IMR-90 (cell line): ENCODE data around the gene SLC22A16. TPM values are rescaled to one million over a fixed set of nuclear protein-coding genes. Genes with fewer than 3 reads are reported as not detected.

Source experiments
- ATAC-seq: fragments of 200-7000 bp; cut with Tn5 transposase; 2 replicates; pipeline ENCODE4 v1.9.1; 2020; ENCODE audit warnings: low read depth, mild to moderate bottlenecking, moderate library complexity
- BruUV-seq: library from RNA; stranded (reverse); fragments of 400-500 nt; replicated peaks from 2 replicates; lab custom pipeline; 2021; lab: Mats Ljungman, UMichigan
- CTCF ChIA-PET: fragments of 300-600 bp; formaldehyde crosslinking; extraction: SDS; loops from one replicate; lab custom pipeline; 2021; ENCODE audit warnings: antibody characterized with exemption; lab: Yijun Ruan, JAX
- POLR2A ChIA-PET: fragments of 300-600 bp; sonication (Branson Sonifier 250); formaldehyde crosslinking; loops from one replicate; lab custom pipeline; 2022; ENCODE audit warnings: antibody characterized with exemption; ENCODE audit not compliant: unreplicated experiment; lab: Charles Lee
- DNase-seq: peaks from one replicate; pipeline ENCODE4 v3.0.0; 2013
- H2AFZ ChIP-seq: replicated peaks from 2 replicates; pipeline ENCODE3; 2013; ENCODE audit warnings: low read length, mild to moderate bottlenecking; ENCODE audit not compliant: poor library complexity
- H2AK5ac ChIP-seq: 2 replicates; pipeline ENCODE4 v1.6.1; 2013; ENCODE audit warnings: low read depth, low read length, inconsistent platforms
- H2AK9ac ChIP-seq: replicated peaks from 2 replicates; pipeline ENCODE3; 2013; ENCODE audit warnings: mild to moderate bottlenecking, low read depth, low read length, moderate library complexity; ENCODE audit not compliant: poor library complexity
- H2BK120ac ChIP-seq: 2 replicates; pipeline ENCODE4 v1.6.1; 2013; ENCODE audit warnings: low read depth, low read length, inconsistent platforms
- H2BK15ac ChIP-seq: 3 replicates; pipeline ENCODE4 v1.6.1; 2013; ENCODE audit warnings: low read depth, low read length, inconsistent platforms
- H2BK20ac ChIP-seq: 2 replicates; pipeline ENCODE4 v1.6.1; 2013; ENCODE audit warnings: low read depth, mild to moderate bottlenecking, inconsistent platforms, low read length, moderate library complexity
- H2BK5ac ChIP-seq: 2 replicates; pipeline ENCODE4 v1.6.1; 2013; ENCODE audit warnings: mild to moderate bottlenecking, low read depth, low read length, inconsistent platforms; ENCODE audit not compliant: poor library complexity, severe bottlenecking
- H3K14ac ChIP-seq: replicated peaks from 2 replicates; pipeline ENCODE4 v1.6.1; 2013; ENCODE audit warnings: low read depth, low read length, inconsistent platforms
- H3K18ac ChIP-seq: 2 replicates; pipeline ENCODE4 v1.6.1; 2013; ENCODE audit warnings: low read depth, low read length, control low read depth
- H3K23ac ChIP-seq: 2 replicates; pipeline ENCODE4 v1.6.1; 2013; ENCODE audit warnings: low read depth, low read length, inconsistent platforms
- H3K27ac ChIP-seq: 2 replicates; pipeline ENCODE4 v1.5.1; 2013; ENCODE audit warnings: mild to moderate bottlenecking, control low read depth, low read length; ENCODE audit not compliant: insufficient read depth
- H3K27me3 ChIP-seq: 2 replicates; pipeline ENCODE4 v1.6.1; 2013; ENCODE audit warnings: low read length; ENCODE audit not compliant: control insufficient read depth, insufficient read depth
- H3K36me3 ChIP-seq: 2 replicates; pipeline ENCODE4 v1.6.1; 2013; ENCODE audit warnings: low read length, mixed read lengths; ENCODE audit not compliant: control insufficient read depth, insufficient read depth
- H3K4ac ChIP-seq: 2 replicates; pipeline ENCODE4 v1.6.1; 2013; ENCODE audit warnings: low read depth, low read length, inconsistent platforms
- H3K4me1 ChIP-seq: 2 replicates; pipeline ENCODE4 v1.6.1; 2013; ENCODE audit warnings: low read length, mixed read lengths; ENCODE audit not compliant: control insufficient read depth, insufficient read depth
- H3K4me2 ChIP-seq: 2 replicates; pipeline ENCODE4 v1.6.1; 2013; ENCODE audit warnings: low read depth, mild to moderate bottlenecking, control low read depth, low read length, moderate library complexity
- H3K4me3 ChIP-seq: 2 replicates; pipeline ENCODE4 v1.5.1; 2013; ENCODE audit warnings: low read depth, mild to moderate bottlenecking, control low read depth, low read length, moderate library complexity; ENCODE audit not compliant: insufficient read depth
- H3K56ac ChIP-seq: 2 replicates; pipeline ENCODE4 v1.6.1; 2013; ENCODE audit warnings: low read length, inconsistent platforms; ENCODE audit not compliant: insufficient read depth; ENCODE audit errors: extremely low read depth
- H3K79me1 ChIP-seq, 2 experiments: 2 replicates each; pipeline ENCODE4 v1.6.1; 2013; ENCODE audit warnings: low read length in 2 of 2, inconsistent platforms in 1 of 2, low read depth in 1 of 2
- H3K9ac ChIP-seq: 2 replicates; pipeline ENCODE4 v1.6.1; 2013; ENCODE audit warnings: low read depth, low read length, control low read depth
- H3K9me1 ChIP-seq: 2 replicates; pipeline ENCODE4 v1.6.1; 2013; ENCODE audit warnings: low read length, inconsistent platforms; ENCODE audit not compliant: insufficient read depth
- H3K9me3 ChIP-seq: 2 replicates; pipeline ENCODE4 v1.6.1; 2013; ENCODE audit warnings: low read length; ENCODE audit not compliant: control insufficient read depth, insufficient read depth
- H4K20me1 ChIP-seq: 2 replicates; pipeline ENCODE4 v1.6.1; 2013; ENCODE audit warnings: low read length, inconsistent platforms; ENCODE audit not compliant: insufficient read depth
- H4K5ac ChIP-seq: 2 replicates; pipeline ENCODE4 v1.6.1; 2013; ENCODE audit warnings: mild to moderate bottlenecking, low read depth, low read length, control low read depth
- H4K8ac ChIP-seq, 2 experiments: 2 replicates each; pipeline ENCODE4 v1.6.1; 2013; ENCODE audit warnings: low read depth in 2 of 2, low read length in 2 of 2, control low read depth in 1 of 2, inconsistent platforms in 1 of 2
- H4K91ac ChIP-seq: 2 replicates; pipeline ENCODE4 v1.6.1; 2013; ENCODE audit warnings: low read depth, low read length, inconsistent platforms; ENCODE audit not compliant: insufficient read depth
- CHD1 ChIP-seq: IDR thresholded peaks from 2 replicates; pipeline ENCODE4 v1.6.1; 2012; ENCODE audit warnings: low read depth, low read length, improper control_type of control experiment
- FOS ChIP-seq: fragments of 150-350 bp; IDR thresholded peaks from 2 replicates; pipeline ENCODE4 v1.6.1; 2016; ENCODE audit warnings: low read depth, low read length
- MAZ ChIP-seq: IDR thresholded peaks from 2 replicates; pipeline ENCODE4 v1.6.1; 2012; ENCODE audit warnings: low read depth, mild to moderate bottlenecking, low read length, improper control_type of control experiment, moderate library complexity, borderline replicate concordance
- POLR2A ChIP-seq: IDR thresholded peaks from 2 replicates; pipeline ENCODE4 v1.6.1; 2012; ENCODE audit warnings: mild to moderate bottlenecking, low read depth, low read length
- WGBS, 2 experiments: methylation state at CpG; one replicate each; pipeline versions ENCODE4 v1.1.5 to v1.1.7; 2013; ENCODE audit warnings: missing lambda C conversion rate in 2 of 2; ENCODE audit not compliant: insufficient read length in 1 of 2; ENCODE audit errors: extremely low coverage in 2 of 2; 5-methylcytosine and 5-hydroxymethylcytosine counted together
- dilution Hi-C: fragments of 300-500 bp; cut with HindIII; formaldehyde crosslinking; loops from one replicate; pipeline ENCODE4 v1.14.3; 2018; ENCODE audit warnings: low sequenced_read_pairs; ENCODE audit not compliant: unreplicated experiment
- in situ Hi-C: fragments of 300-500 bp; cut with MboI; formaldehyde crosslinking; loops from 3 replicates; pipeline ENCODE4 v1.14.3; 2019; ENCODE audit warnings: low sequenced_read_pairs, inconsistent platforms, mixed read lengths
- intact Hi-C: fragments of 100-400 bp; cut with micrococcal nuclease; formaldehyde crosslinking; loops from 2 replicates; pipeline ENCODE4 v1.10.0; 2022
- polyA plus RNA-seq, 3 experiments: library from polyadenylated mRNA; depleted of rRNA; stranded (reverse); fragments of >200 nt; gene quantifications; 2 replicates each; pipeline ENCODE4 v1.2.3, GENCODE V29; 2012; ENCODE audit warnings: low replicate concordance in 1 of 3
- total RNA-seq: library from RNA; depleted of rRNA; stranded (reverse); fragments of >200 nt; gene quantifications from 2 replicates; pipeline ENCODE4 v1.2.3, GENCODE V29; 2012

SLC22A16 gene
- total and polyA plus RNA-seq, 2 of the 4 experiments (the other 2 are of a cell fraction), result not detected

GRCh38 chr6:110389689-110390382 is 86.6 kb downstream of the SLC22A16 start (continued):
- TF ChIP-seq MAZ, result no peak

GRCh38 chr6:110387986-110388385 is 88.4 kb downstream of the SLC22A16 start:
- no peak overlapping the region for H3K14ac ChIP-seq
- no peak overlapping the region for H4K91ac ChIP-seq
- H4K20me1 ChIP-seq, result no peaks in the 10 kb centered on the region
- H3K9ac ChIP-seq, result no peak overlapping the region
- H3K9me1 ChIP-seq, result no peaks in the 10 kb centered on the region
- peaks cover 4% of the 10 kb centered on the region for H3K27me3 ChIP-seq
- no peak overlapping the region for H2BK15ac ChIP-seq
- no peak overlapping the region for H2BK5ac ChIP-seq
- H2AK5ac ChIP-seq, result no peak overlapping the region
- intact Hi-C loops, result no loop called here
- in situ Hi-C loops, result loop anchor here (10.0 kb wide), 1 partner anchor 863 kb away; no protein-coding TSS in a partner anchor
- no peaks in the 10 kb centered on the region for H3K36me3 ChIP-seq
- WGBS, 2 experiments, result no CpG with 5 or more reads among the region's 2 CpGs
- POLR2A ChIA-PET, result no interaction called here
- ATAC-seq, result no peak
- no peak overlapping the region for H4K5ac ChIP-seq
- BruUV-seq, result no TSS peak
- dilution Hi-C loops, result no loop called here
- H3K9me3 ChIP-seq, result no peaks in the 10 kb centered on the region
- TF ChIP-seq FOS (no peak), CHD1 (no peak), POLR2A (no peak)
- no peak overlapping the region for H2AK9ac ChIP-seq
- H3K27ac ChIP-seq, result no peak overlapping the region
- H2AFZ ChIP-seq, result no peak overlapping the region
- no peak overlapping the region for H3K4me3 ChIP-seq
- H3K18ac ChIP-seq, result no peak overlapping the region
- H2BK120ac ChIP-seq, result no peak overlapping the region
- H3K79me1 ChIP-seq, result no peaks in the 10 kb centered on the region
- no peak overlapping the region for H2BK20ac ChIP-seq
- CTCF ChIA-PET, result interaction anchor here (1.5 kb wide), 1 partner anchor 348 kb away, joined by 3 read pairs; no protein-coding TSS in a partner anchor
- DNase-seq, result no peak
- H4K8ac ChIP-seq, result no peak overlapping the region
- no peak overlapping the region for H3K4ac ChIP-seq
- H3K4me2 ChIP-seq, result no peak overlapping the region
- no peak overlapping the region for H3K23ac ChIP-seq
- H3K56ac ChIP-seq, result no peak overlapping the region
- no peaks in the 10 kb centered on the region for H3K4me1 ChIP-seq
